ENCODE measurements around the gene DENND4A. TPM values are rescaled to one million over a fixed set of nuclear protein-coding genes. Genes with fewer than 3 reads are reported as not detected.

The DENND4A gene
- total and polyA plus RNA-seq, 9 of the 15 experiments (the other 6 are each of a cell fraction or from before 2014, with no cell fraction given), result 6.8 to 32.3 (median 19.9) TPM

DNA sequence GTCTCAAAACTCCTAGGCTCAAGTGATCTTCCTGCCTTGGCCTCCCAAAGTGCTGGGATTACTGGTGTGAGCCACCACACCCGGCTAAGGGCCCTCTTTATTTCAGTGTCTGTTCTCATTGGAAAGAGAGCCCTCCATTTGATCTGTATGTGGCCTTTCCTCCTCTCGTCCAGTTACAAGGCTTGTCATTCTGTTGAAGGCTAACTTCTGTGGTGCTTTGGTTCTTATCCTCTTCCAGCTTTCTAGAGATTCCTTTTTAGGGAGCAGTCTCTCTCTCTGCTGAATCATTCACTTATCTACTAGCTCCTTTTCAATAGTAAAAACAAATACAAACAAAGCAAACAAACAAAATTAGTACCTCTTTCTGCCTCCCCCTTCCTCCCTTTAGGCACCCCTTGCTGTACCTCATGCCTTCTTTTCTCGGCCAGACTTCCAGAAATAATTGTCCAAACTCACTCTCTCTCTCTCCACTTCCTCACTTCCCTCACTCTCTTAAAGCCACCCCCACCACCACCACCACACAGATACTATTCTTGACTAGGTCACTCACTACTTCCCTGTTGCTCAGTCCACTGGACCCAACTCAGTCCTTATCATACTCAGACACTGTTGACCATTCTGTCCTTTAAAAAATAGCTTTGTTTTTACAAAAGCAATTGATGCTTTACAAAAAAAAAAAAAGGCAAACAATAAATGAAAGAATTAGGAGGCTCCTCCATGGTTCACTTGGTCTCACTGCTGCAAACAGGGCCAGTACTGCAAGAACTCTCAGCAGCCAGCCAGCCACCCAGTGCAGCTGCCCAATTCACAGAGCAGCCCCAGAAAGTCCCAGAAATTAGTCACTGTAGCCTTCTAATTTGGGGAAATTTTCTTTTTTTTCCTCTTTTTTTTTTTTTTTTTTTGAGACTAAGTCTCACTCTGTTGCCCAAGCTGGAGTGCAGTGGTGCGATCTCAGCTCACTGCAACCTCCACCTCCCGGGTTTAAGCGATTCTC is 45.5 kb upstream of the DENND4A start (continued):
- TF ChIP-seq ZFPM2 (CRISPR knock-in tag; IDR thresholded peaks at IDR 0.05), result no peak
- TF ChIP-seq ZNF12 (CRISPR knock-in tag; IDR thresholded peaks at IDR 0.05), result no peak
- TF ChIP-seq ZNF740 (CRISPR knock-in tag; IDR thresholded peaks at IDR 0.05), result no peak
- TF ChIP-seq ZNF740 (tag; IDR thresholded peaks at IDR 0.05), result no peak
- TF ChIP-seq ZBTB5 (IDR thresholded peaks at IDR 0.05), result no peak
- TF ChIP-seq RNF219 (CRISPR knock-in tag; IDR thresholded peaks at IDR 0.05), result no peak
- TF ChIP-seq RAD51 (IDR thresholded peaks at IDR 0.05; ENCODE audit: borderline replicate concordance, low read depth), result peak; percentile 30; the same call in 1 of the 2 replicates
- TF ChIP-seq SMAD3 (CRISPR knock-in tag; conservative IDR thresholded peaks at IDR 0.05), result no peak
- no peak for TF ChIP-seq TBL1XR1 (IDR thresholded peaks at IDR 0.05; ENCODE audit: low read length in 2 of 2)
- TF ChIP-seq TFE3 (CRISPR knock-in tag; IDR thresholded peaks at IDR 0.05), result no peak
- TF ChIP-seq SMARCB1 (IDR thresholded peaks at IDR 0.05; ENCODE audit: insufficient read length, low read depth), result no peak
- no peak for TF ChIP-seq TSC22D4 (tag; IDR thresholded peaks at IDR 0.05)
- no peak for TF ChIP-seq BRCA1 (IDR thresholded peaks at IDR 0.05)
- no peak for TF ChIP-seq BRCA1 (CRISPR knock-in tag; IDR thresholded peaks at IDR 0.05)
- TF ChIP-seq RFX1 (IDR thresholded peaks at IDR 0.05), result no peak
- TF ChIP-seq ZNF764 (CRISPR knock-in tag; IDR thresholded peaks at IDR 0.05; ENCODE audit: low read depth), result no peak
- no peak for TF ChIP-seq NFIX (CRISPR knock-in tag; IDR thresholded peaks at IDR 0.05; ENCODE audit: low read depth)
- no peak for TF ChIP-seq ZNF311 (CRISPR knock-in tag; IDR thresholded peaks at IDR 0.05)
- TF ChIP-seq NBN (IDR thresholded peaks at IDR 0.05; ENCODE audit: low read depth), result peak; percentile 97
- TF ChIP-seq ZNF77 (CRISPR knock-in tag; IDR thresholded peaks at IDR 0.05), result no peak
